GM23248 (cell line): ENCODE measurements around the gene HMGN4. TPM values are rescaled to one million over a fixed set of nuclear protein-coding genes. Genes with fewer than 3 reads are reported as not detected.
A peak's percentile ranks its signal among the peaks of the same experiment; 100 is the strongest.

Source experiments
- DNase-seq: peaks from one replicate; pipeline ENCODE4 v3.0.0-alpha.2; 2015
- H2AFZ ChIP-seq: fragments of 200-600 bp; sonication (generic); 2 replicates; pipeline ENCODE4 v1.6.1; 2016; ENCODE audit warnings: antibody characterized with exemption
- H3F3A ChIP-seq: fragments of 200-600 bp; sonication (generic); 2 replicates; pipeline ENCODE4 v1.6.1; 2016; ENCODE audit warnings: mild to moderate bottlenecking, antibody characterized with exemption, mixed run types; ENCODE audit not compliant: insufficient read depth
- H3K27ac ChIP-seq: fragments of 200-600 bp; sonication (generic); 2 replicates; pipeline ENCODE4 v1.5.1; 2016; ENCODE audit warnings: mild to moderate bottlenecking
- H3K27me3 ChIP-seq: fragments of 200-600 bp; sonication (generic); replicated peaks from 2 replicates; pipeline ENCODE4 v1.6.1; 2016; ENCODE audit warnings: mild to moderate bottlenecking; ENCODE audit not compliant: insufficient read depth
- H3K36me3 ChIP-seq: fragments of 200-600 bp; sonication (generic); 2 replicates; pipeline ENCODE4 v1.6.1; 2016; ENCODE audit warnings: low read depth, mild to moderate bottlenecking
- H3K4me1 ChIP-seq: fragments of 200-600 bp; sonication (generic); 2 replicates; pipeline ENCODE4 v1.6.1; 2016; ENCODE audit warnings: mild to moderate bottlenecking; ENCODE audit not compliant: insufficient read depth
- H3K4me2 ChIP-seq: fragments of 200-600 bp; sonication (generic); one replicate; pipeline ENCODE4 v1.6.1; 2016; ENCODE audit warnings: mild to moderate bottlenecking; ENCODE audit not compliant: unreplicated experiment
- H3K4me3 ChIP-seq: fragments of 200-600 bp; sonication (generic); 2 replicates; pipeline ENCODE4 v1.5.1; 2016; ENCODE audit warnings: mild to moderate bottlenecking
- H3K79me2 ChIP-seq: fragments of 200-600 bp; sonication (generic); 2 replicates; pipeline ENCODE4 v1.6.1; 2016; ENCODE audit warnings: mild to moderate bottlenecking; ENCODE audit not compliant: insufficient read depth
- H3K9ac ChIP-seq: fragments of 200-600 bp; sonication (generic); 2 replicates; pipeline ENCODE4 v1.6.1; 2016; ENCODE audit warnings: mild to moderate bottlenecking
- H3K9me2 ChIP-seq: fragments of 200-600 bp; sonication (generic); 2 replicates; pipeline ENCODE4 v1.6.1; 2016; ENCODE audit warnings: mixed run types, mild to moderate bottlenecking, moderate library complexity; ENCODE audit not compliant: insufficient read depth
- H3K9me3 ChIP-seq: fragments of 200-600 bp; sonication (generic); one replicate; pipeline ENCODE4 v1.6.1; 2017; ENCODE audit warnings: low read depth
- H4K20me1 ChIP-seq: fragments of 200-600 bp; sonication (generic); 2 replicates; pipeline ENCODE4 v1.6.0; 2016; ENCODE audit not compliant: insufficient read depth
- EZH2 ChIP-seq: fragments of 200-600 bp; sonication (generic); IDR thresholded peaks from 2 replicates; pipeline ENCODE4 v1.6.1; 2018; ENCODE audit warnings: antibody characterized with exemption, mild to moderate bottlenecking; ENCODE audit not compliant: insufficient read depth, poor library complexity, severe bottlenecking
- EZH2phosphoT487 ChIP-seq: fragments of 200-600 bp; sonication (generic); IDR thresholded peaks from 2 replicates; pipeline ENCODE4 v1.6.1; 2018; ENCODE audit warnings: antibody characterized with exemption, moderate library complexity, mild to moderate bottlenecking, low read depth; ENCODE audit not compliant: insufficient read depth
- WGBS, 2 experiments: methylation state at CpG; one replicate each; pipeline ENCODE4 v1.1.6; 2015 to 2017; ENCODE audit warnings: low lambda C conversion rate in 2 of 2, low coverage in 1 of 2; ENCODE audit errors: missing lambda C conversion rate in 2 of 2; 5-methylcytosine and 5-hydroxymethylcytosine counted together
- in situ Hi-C: fragments of 300-500 bp; cut with MboI; formaldehyde crosslinking; loops from 2 replicates; pipeline ENCODE4 v1.15.0; 2020
- polyA plus RNA-seq: library from polyadenylated mRNA; unstranded; fragments of >200 nt; fragmentation: Nextera tagmentation; extraction: Ambion mirVana; gene quantifications from 2 replicates; pipeline ENCODE4 v1.2.1, GENCODE V29; 2016
- total RNA-seq: library from RNA; depleted of rRNA; stranded (reverse); fragments of >200 nt; shearing (Covaris generic); gene quantifications from 2 replicates; pipeline ENCODE4 v1.2.3, GENCODE V29; 2014

The HMGN4 gene
- total and polyA plus RNA-seq, 2 experiments from 2014 or later = 67.1 to 87.2 TPM

DNA sequence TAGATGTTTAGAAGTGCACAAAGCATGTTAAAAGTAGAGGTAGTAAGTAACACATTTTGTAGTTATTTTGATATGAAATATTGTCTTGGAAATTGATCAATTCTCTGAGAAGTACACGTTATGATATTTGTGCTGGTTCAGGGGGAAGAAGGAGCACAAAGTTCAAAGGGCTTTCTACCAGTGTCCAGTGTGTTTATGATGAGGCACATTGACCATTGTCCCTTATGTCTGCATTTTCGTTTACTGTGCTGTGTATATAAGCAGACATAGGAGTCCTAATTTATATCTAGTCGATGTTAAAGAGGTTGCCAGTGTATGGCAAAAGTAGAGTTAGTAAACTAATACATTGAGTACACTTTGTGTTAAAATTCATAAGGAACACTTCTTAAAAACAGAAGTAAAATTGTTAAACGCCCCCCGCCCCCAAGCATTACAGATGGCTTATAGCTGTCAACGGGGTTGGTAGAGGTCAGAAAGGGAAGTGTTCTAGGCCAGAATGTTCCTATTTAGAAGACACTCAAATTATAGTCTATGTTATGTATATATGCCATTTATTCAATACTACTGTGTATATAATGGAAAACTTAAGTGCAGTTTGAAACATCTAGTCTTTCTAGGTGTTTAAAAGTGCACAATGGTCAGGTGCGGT is 13.3 kb upstream of the HMGN4 start:
- Histone ChIP-seq H4K20me1 (no peaks in the 10 kb centered on the region), H3K9ac (no peak overlapping the region), H2AFZ (no peak overlapping the region), H3F3A (peaks cover 18% of the 10 kb centered on the region), H3K36me3 (no peaks in the 10 kb centered on the region), H3K4me3 (no peak overlapping the region), H3K27ac (no peak overlapping the region), H3K4me2 (no peak overlapping the region), H3K9me2 (no peaks in the 10 kb centered on the region), H3K4me1 (peaks cover 14% of the 10 kb centered on the region), H3K9me3 (no peaks in the 10 kb centered on the region), H3K79me2 (peaks cover 28% of the 10 kb centered on the region), H3K27me3 (no peaks in the 10 kb centered on the region)
- no peak for TF ChIP-seq EZH2
- TF ChIP-seq EZH2phosphoT487 = no peak
- in situ Hi-C loops = loop anchor here (25.0 kb wide), 1 partner anchor 188 kb away; no protein-coding TSS in a partner anchor
- no peak for DNase-seq
- 95% methylated on average over 7 of the region's 7 CpGs for WGBS, 2 experiments

DNA sequence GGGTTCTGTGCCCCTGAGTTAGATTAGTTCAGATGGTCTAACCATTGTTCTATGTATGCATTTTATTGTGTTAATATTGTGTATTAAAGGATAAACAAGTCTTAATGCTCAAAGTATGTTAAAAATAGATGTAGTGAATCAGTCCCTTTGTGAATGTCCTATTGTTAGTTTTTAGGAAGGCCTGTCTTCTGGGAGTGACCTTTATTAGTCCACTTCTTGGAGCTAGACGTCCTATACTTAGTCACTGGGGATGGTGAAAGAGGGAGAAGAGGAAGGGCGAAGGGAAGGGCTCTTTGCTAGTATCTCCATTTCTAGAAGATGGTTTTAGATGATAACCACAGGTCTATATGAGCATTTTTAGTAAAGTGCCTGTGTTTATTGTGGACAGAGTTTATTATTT is 12.3 kb upstream of the HMGN4 start:
- no peaks in the 10 kb centered on the region for H3K36me3 ChIP-seq
- H3F3A ChIP-seq = peaks cover 11% of the 10 kb centered on the region; the same call in 1 of the 2 replicates
- no peaks in the 10 kb centered on the region for H3K27me3 ChIP-seq
- in situ Hi-C loops = loop anchor here (25.0 kb wide), 1 partner anchor 189 kb away; no protein-coding TSS in a partner anchor
- H3K4me3 ChIP-seq = no peak overlapping the region
- peak; percentile 38 for DNase-seq
- no peaks in the 10 kb centered on the region for H3K9me2 ChIP-seq
- no peak overlapping the region for H3K9ac ChIP-seq
- no peak overlapping the region for H3K4me2 ChIP-seq
- TF ChIP-seq EZH2 = no peak
- 52 to 62% methylated on average over 2 of the region's 2 CpGs for WGBS, 2 experiments
- H4K20me1 ChIP-seq = no peaks in the 10 kb centered on the region
- no peaks in the 10 kb centered on the region for H3K9me3 ChIP-seq
- peaks cover 11% of the 10 kb centered on the region for H3K4me1 ChIP-seq
- H2AFZ ChIP-seq = no peak overlapping the region
- peaks cover 28% of the 10 kb centered on the region for H3K79me2 ChIP-seq
- H3K27ac ChIP-seq = no peak overlapping the region

DNA sequence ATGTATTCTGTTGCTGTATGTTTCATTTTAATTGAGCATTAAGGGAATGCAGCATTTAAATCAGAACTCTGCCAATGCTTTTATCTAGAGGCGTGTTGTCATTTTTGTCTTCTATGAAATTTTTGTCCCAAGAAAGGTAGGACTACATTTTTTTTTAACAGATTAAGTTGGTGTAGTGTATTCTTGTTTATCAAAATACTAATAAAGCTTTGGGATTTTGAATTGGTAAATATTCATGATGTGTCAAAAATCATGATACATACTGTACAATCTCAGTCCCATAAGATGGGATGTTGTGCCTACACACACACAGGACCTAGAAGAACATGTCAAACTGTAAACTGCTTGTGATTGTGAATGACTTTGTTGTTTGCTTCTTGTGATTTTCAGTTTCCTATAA is 11.2 kb upstream of the HMGN4 start:
- in situ Hi-C loops = loop anchor here (25.0 kb wide), 1 partner anchor 190 kb away; no protein-coding TSS in a partner anchor
- Histone ChIP-seq H3K36me3 (no peaks in the 10 kb centered on the region), H3K27me3 (no peaks in the 10 kb centered on the region), H3K79me2 (peaks cover 28% of the 10 kb centered on the region), H3K9me2 (no peaks in the 10 kb centered on the region), H3K4me2 (no peak overlapping the region), H3K9ac (no peak overlapping the region), H3K9me3 (no peaks in the 10 kb centered on the region), H3K4me3 (no peak overlapping the region), H3K27ac (no peak overlapping the region), H4K20me1 (no peaks in the 10 kb centered on the region), H3K4me1 (peaks cover 11% of the 10 kb centered on the region), H2AFZ (no peak overlapping the region), H3F3A (peaks cover 8% of the 10 kb centered on the region; the same call in 1 of the 2 replicates)
- DNase-seq = no peak
- TF ChIP-seq EZH2 (no peak), EZH2phosphoT487 (no peak)
- WGBS, 2 experiments = 96 to 97% methylated on average over 1 of the region's 1 CpG

DNA sequence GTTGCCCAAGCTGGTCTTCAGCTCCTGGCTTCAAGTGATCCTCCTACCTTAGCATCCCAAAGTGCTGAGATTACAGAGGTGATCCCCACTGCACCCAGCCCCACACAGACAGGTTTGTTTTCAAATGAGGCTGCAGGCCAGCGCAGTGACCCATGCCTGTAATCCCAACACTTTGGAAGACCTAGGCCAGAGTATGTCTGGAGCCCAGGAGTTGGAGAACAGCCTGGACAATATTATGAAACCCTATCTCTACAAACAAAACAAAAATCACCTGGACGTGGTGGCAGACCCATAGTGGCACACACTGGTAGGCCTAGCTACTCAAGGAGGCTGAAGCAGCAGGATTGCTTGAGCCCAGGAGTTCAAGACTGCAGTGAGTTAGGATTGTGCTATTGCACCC is 8.0 kb upstream of the HMGN4 start:
- DNase-seq = no peak
- H3K9me2 ChIP-seq = no peaks in the 10 kb centered on the region
- 86 to 89% methylated on average over 2 of the region's 2 CpGs for WGBS, 2 experiments
- H3K9ac ChIP-seq = no peak overlapping the region
- H3K4me3 ChIP-seq = no peak overlapping the region
- no peaks in the 10 kb centered on the region for H3K27me3 ChIP-seq
- H2AFZ ChIP-seq = no peak overlapping the region
- no peak overlapping the region for H3K27ac ChIP-seq
- no peak overlapping the region for H3K4me2 ChIP-seq
- H3K9me3 ChIP-seq = no peaks in the 10 kb centered on the region
- H3K79me2 ChIP-seq = no peaks in the 10 kb centered on the region; the same call in 1 of the 2 replicates
- H4K20me1 ChIP-seq = no peaks in the 10 kb centered on the region
- no peaks in the 10 kb centered on the region for H3K36me3 ChIP-seq
- H3K4me1 ChIP-seq = peaks cover 9% of the 10 kb centered on the region
- in situ Hi-C loops = loop anchor here (25.0 kb wide), 1 partner anchor 193 kb away; no protein-coding TSS in a partner anchor
- H3F3A ChIP-seq = peaks cover 18% of the 10 kb centered on the region
- TF ChIP-seq EZH2phosphoT487 (no peak), EZH2 (no peak)
